Type B pancreatic cell (in vitro differentiated cells): ENCODE measurements around the gene COL4A5. TPM values are rescaled to one million over a fixed set of nuclear protein-coding genes. Genes with fewer than 3 reads are reported as not detected.

Source experiments
- DNase-seq: peaks from one replicate; pipeline ENCODE4 v3.0.0; 2021; ENCODE audit warnings: mixed read lengths; ENCODE audit not compliant: unreplicated experiment; ENCODE audit errors: extremely low spot score
- H3K27ac Mint-ChIP-seq: 2 replicates; pipeline ENCODE4 v1.8.0; 2021; ENCODE audit warnings: mild to moderate bottlenecking, mixed read lengths
- H3K27me3 Mint-ChIP-seq: 2 replicates; pipeline ENCODE4 v1.8.0; 2021; ENCODE audit warnings: mixed read lengths
- H3K36me3 Mint-ChIP-seq: 2 replicates; pipeline ENCODE4 v1.8.0; 2021; ENCODE audit warnings: mixed read lengths
- H3K4me1 Mint-ChIP-seq: one replicate; pipeline ENCODE4 v1.8.0; 2021; ENCODE audit warnings: mixed read lengths; ENCODE audit not compliant: unreplicated experiment
- H3K4me3 Mint-ChIP-seq: 2 replicates; pipeline ENCODE4 v1.8.0; 2021; ENCODE audit warnings: mild to moderate bottlenecking, mixed read lengths
- H3K9me3 Mint-ChIP-seq: 2 replicates; pipeline ENCODE4 v1.8.0; 2021; ENCODE audit warnings: mixed read lengths
- total RNA-seq: library from RNA; stranded (reverse); gene quantifications from 2 replicates; pipeline ENCODE4 v1.2.1, GENCODE V29; 2021; ENCODE audit warnings: low replicate concordance
- TF ChIP-seq, protein P1 (sequence below): fragments of 200-600 bp; sonication (generic); conservative IDR thresholded peaks from 2 replicates; pipeline ENCODE4 v1.5.0; 2021; ENCODE audit warnings: antibody characterized with exemption, mild to moderate bottlenecking

The COL4A5 gene
- total RNA-seq, 1 donor from 2014 or later, result 167 TPM

DNA sequence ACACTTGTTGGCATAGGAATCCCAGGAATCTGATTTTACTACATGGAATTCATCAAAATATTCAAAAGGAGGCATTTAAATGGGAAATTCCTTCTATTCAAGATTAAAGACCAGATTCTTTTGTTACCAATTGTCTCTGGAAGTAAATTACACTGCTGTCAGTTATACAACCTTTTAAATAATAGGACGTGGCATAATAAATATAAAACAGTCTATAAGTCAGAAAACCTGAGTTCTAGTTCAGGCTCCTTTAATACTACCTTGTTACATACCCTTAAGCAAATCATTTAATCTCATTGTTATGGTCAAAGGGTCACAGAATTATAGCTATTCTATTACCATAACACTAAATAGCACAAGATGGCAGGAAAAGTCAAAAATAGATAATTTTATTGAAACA lies 20.2 kb upstream of the COL4A5 start:
- no peaks in the 10 kb centered on the region for H3K9me3 Mint-ChIP-seq
- H3K4me3 Mint-ChIP-seq, result no peak overlapping the region
- H3K27ac Mint-ChIP-seq, result no peak overlapping the region
- TF ChIP-seq, protein P1, sequence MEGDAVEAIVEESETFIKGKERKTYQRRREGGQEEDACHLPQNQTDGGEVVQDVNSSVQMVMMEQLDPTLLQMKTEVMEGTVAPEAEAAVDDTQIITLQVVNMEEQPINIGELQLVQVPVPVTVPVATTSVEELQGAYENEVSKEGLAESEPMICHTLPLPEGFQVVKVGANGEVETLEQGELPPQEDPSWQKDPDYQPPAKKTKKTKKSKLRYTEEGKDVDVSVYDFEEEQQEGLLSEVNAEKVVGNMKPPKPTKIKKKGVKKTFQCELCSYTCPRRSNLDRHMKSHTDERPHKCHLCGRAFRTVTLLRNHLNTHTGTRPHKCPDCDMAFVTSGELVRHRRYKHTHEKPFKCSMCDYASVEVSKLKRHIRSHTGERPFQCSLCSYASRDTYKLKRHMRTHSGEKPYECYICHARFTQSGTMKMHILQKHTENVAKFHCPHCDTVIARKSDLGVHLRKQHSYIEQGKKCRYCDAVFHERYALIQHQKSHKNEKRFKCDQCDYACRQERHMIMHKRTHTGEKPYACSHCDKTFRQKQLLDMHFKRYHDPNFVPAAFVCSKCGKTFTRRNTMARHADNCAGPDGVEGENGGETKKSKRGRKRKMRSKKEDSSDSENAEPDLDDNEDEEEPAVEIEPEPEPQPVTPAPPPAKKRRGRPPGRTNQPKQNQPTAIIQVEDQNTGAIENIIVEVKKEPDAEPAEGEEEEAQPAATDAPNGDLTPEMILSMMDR, result no peak
- DNase-seq, result no peak
- H3K36me3 Mint-ChIP-seq, result no peaks in the 10 kb centered on the region
- peaks cover 4% of the 10 kb centered on the region for H3K4me1 Mint-ChIP-seq
- H3K27me3 Mint-ChIP-seq, result no peaks in the 10 kb centered on the region

DNA sequence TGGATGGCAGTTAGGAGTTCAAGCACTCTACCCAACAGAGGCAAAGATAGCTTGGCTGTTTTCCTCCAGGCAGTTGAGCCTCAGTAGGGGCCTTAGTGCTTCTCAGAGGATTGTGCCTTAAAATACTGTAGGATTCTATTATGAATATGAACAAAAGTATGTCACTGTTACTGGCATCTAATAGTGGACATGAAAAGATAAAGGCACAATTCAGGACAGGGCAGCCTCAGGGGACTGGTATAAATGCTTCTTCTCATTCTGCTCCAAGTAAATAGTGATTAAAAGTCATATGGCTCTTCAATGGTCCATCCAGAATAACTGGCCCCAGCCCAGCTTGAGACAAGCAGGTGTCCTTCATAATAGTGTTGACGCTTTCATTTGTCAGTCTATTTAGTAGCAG lies 19.2 kb upstream of the COL4A5 start:
- H3K9me3 Mint-ChIP-seq, result no peaks in the 10 kb centered on the region
- TF ChIP-seq, protein P1, result no peak
- no peak overlapping the region for H3K27ac Mint-ChIP-seq
- DNase-seq, result no peak
- H3K4me3 Mint-ChIP-seq, result no peak overlapping the region
- H3K27me3 Mint-ChIP-seq, result no peaks in the 10 kb centered on the region
- no peaks in the 10 kb centered on the region for H3K36me3 Mint-ChIP-seq
- H3K4me1 Mint-ChIP-seq, result no peaks in the 10 kb centered on the region

DNA sequence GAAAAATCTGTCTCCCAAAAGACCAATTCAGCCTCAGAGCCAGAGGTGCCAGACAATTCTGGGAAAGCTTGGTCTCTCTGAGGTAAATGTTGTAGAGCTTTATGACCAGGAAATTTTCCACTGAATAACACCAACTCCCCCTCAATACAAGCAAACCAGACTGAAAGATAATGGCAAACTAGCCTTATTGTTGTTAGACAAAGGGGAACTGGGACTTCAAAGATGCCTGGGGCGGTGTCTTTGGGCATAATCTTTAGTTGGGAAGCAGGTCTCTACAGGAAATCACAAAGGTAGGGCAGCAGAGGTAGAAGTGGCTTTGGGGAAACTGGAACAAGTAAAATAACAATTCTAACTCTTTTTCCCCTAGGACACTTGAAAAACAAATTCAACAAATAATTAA lies 13.4 kb upstream of the COL4A5 start:
- Mint-ChIP-seq H3K27ac (no peak overlapping the region), H3K4me3 (no peak overlapping the region), H3K9me3 (no peaks in the 10 kb centered on the region), H3K27me3 (no peaks in the 10 kb centered on the region), H3K4me1 (no peaks in the 10 kb centered on the region), H3K36me3 (peaks cover 5% of the 10 kb centered on the region)
- DNase-seq, result no peak
- TF ChIP-seq, protein P1, result no peak

DNA sequence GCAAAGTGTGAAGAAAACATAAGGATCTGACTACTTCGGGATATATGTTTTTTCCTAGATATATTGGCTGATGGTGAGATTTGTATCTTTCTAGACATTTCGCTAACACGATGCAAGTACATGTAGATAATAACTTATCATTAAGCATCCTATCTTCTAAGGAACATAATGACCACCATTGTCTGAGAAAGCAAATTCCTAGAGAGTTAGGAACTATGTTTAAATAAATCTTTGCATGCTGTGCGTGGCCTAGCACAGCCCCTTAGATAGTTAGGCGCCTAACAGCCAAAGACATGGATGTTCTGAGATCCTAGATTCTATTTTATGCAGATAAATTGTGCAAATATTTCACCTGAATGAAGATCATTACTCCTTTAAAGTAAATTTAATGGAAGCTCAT lies 4.4 kb upstream of the COL4A5 start:
- peaks cover 25% of the 10 kb centered on the region for H3K4me1 Mint-ChIP-seq
- no peaks in the 10 kb centered on the region for H3K9me3 Mint-ChIP-seq
- peaks cover 11% of the 10 kb centered on the region for H3K27me3 Mint-ChIP-seq
- H3K36me3 Mint-ChIP-seq, result no peaks in the 10 kb centered on the region
- TF ChIP-seq, protein P1, result no peak
- H3K4me3 Mint-ChIP-seq, result peak overlapping the region; percentile 60
- no peak overlapping the region for H3K27ac Mint-ChIP-seq
- DNase-seq, result no peak

DNA sequence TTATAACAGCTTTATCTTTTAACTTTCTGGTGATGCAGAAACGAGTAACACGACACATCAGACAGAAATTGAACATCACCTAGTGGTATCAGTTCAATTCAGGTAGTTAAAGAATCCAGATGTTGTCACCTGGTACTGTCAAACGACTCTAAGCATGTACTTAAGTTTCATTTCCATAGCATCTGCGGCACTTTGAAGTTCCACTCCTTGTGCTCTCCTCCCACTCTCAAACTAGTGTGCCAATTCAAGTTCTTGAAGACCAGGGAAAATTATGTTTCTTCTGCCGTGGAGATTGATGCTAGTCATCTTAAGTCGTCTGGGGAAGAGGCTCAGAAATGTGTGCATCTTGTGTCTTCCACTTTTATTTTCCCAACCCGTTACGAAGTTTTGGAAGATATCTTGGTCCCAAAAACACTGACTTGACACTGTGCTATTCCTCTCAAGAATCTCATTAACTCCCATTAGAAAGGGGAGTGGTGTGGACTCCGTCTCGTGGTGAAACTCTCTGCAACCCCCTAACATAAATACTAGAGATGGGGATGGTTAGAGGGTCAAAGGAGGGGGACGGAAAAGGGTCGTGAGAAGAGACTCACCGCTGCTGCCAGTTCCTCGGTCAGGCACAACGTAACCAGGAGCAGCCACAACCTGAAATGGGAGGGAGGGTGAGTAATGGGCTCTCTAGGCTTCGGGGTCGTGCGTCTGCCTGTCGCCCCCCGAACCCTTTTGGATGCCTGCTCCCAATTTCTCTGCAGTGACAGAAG lies 2.1 kb upstream of the COL4A5 start:
- TF ChIP-seq, protein P1, result no peak
- Mint-ChIP-seq H3K27me3 (peaks cover 11% of the 10 kb centered on the region), H3K9me3 (no peaks in the 10 kb centered on the region), H3K4me3 (peak overlapping the region; percentile 83), H3K36me3 (no peaks in the 10 kb centered on the region), H3K27ac (peak overlapping the region; percentile 38), H3K4me1 (peaks cover 25% of the 10 kb centered on the region)
- DNase-seq, result no peak
